Measurements from ENCODE around the gene TSPAN12. TPM values are rescaled to one million over a fixed set of nuclear protein-coding genes. Genes with fewer than 3 reads are reported as not detected.

The TSPAN12 gene
- total and polyA plus RNA-seq, 2 donors (not counting 3 experiments of a cell fraction or from before 2014, with no cell fraction given): 9.3 to 19.8 TPM

DNA sequence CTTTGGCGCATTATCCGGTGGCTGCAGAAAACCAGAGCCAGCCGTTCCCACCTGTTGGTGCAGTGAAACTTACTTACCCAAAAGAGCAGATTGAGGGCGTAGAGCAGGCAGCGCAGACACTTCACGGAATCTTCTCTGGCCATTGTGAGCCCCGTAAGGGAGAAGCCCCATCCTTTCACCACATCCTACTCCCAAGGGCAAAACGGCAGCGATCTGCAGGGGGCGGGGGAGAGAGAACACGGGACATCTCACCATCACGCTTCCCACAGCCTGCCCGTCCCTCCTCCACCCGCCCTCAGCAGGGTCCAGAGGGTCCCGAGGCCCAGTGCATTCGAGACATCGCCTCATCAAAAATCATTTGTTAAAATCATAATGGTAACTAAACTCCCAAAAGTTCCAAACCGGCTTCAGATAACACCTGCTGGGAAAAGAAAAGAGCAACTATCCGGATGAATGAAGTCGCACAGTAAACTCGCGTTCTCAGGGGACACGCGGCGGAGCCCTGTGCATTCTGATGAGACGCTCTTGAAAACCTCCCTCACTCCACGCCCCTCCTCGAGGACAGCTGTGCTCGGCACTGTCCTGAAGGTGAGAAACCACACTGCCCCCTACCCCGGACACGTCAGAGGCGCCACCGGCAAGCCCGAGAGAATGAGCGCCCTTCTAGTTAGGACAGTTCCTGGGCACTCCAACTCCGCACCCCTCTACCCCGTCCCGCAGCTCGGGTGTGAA is 1.2 kb downstream of the TSPAN12 start:
- Histone ChIP-seq H4K20me1 (replicated peaks; ENCODE audit: control insufficient read depth, extremely low read depth, insufficient read depth, low read length) (no peaks in the 10 kb centered on the region), H3K79me2 (ENCODE audit: control insufficient read depth, insufficient read depth, low read length) (no peaks in the 10 kb centered on the region), H3K9ac (replicated peaks; ENCODE audit: extremely low read depth, insufficient read depth, low read length) (peak overlapping the region; percentile 97), H3K4me3 (replicated peaks in 1 of 3; ENCODE audit: insufficient read depth in 1 of 3, low read depth in 1 of 3, low read length in 3 of 3) (peak overlapping the region; percentile 73 to 86 (median 77)), H3K9me1 (replicated peaks; ENCODE audit: control insufficient read depth, extremely low read depth, insufficient read depth, low read length) (no peaks in the 10 kb centered on the region), H3K4me1 (ENCODE audit: control insufficient read depth, extremely low read depth, insufficient read depth, low read length) (peaks cover 15% of the 10 kb centered on the region), H3K4me2 (ENCODE audit: insufficient read depth, low read length) (peak overlapping the region; percentile 89), H3K36me3 (ENCODE audit: control insufficient read depth in 2 of 2, extremely low read depth in 1 of 2, insufficient read depth in 2 of 2, low read length in 2 of 2) (no peaks in the 10 kb centered on the region), H3K27me3 (ENCODE audit: control insufficient read depth in 2 of 2, insufficient read depth in 2 of 2, low read length in 2 of 2) (no peaks in the 10 kb centered on the region), H3K9me3 (replicated peaks; ENCODE audit: control insufficient read depth, insufficient read depth, low read length) (no peaks in the 10 kb centered on the region), H2AFZ (ENCODE audit: low read depth, low read length) (peak overlapping the region; percentile 74), H3K27ac (ENCODE audit: insufficient read depth, low read depth, low read length) (peak overlapping the region; percentile 13)
- TF ChIP-seq GATA2 (IDR thresholded peaks at IDR 0.05; ENCODE audit: insufficient read depth, insufficient read length, low read depth, low read length) (no peak), CTCF (IDR thresholded peaks at IDR 0.05; ENCODE audit: extremely low read depth in 1 of 2, insufficient read depth in 1 of 2, low read depth in 1 of 2, low read length in 2 of 2) (peak in 1 of 2 donors; percentile 12), MAX (IDR thresholded peaks at IDR 0.05; ENCODE audit: insufficient read depth, insufficient read length) (no peak)
- no peak for FAIRE-seq
- intact Hi-C loops (cut with micrococcal nuclease) (loop anchor here (1.0 to 10.0 kb wide), 8 partner anchors 17 to 498 kb away; no protein-coding TSS in a partner anchor), dilution Hi-C loops (cut with MboI; ENCODE audit: extremely low pct_ligation_motif_present, low sequenced_read_pairs) (no loop called here)
- ChIA-PET POLR2A (no interaction called here), CTCF (interaction anchor here (0.6 to 1.8 kb wide), 6 partner anchors 9 to 252 kb away, joined by 3 to 13 read pairs (median 6); no protein-coding TSS in a partner anchor)
- TSS peak; percentile 35 for BruUV-seq (replicated peaks)
- DNase-seq (ENCODE audit: low read depth, low spot score): peak; percentile 51

All from endothelial cell of umbilical vein (primary cell).